SK-N-SH (cell line): ENCODE measurements around the gene ETFDH. TPM values are rescaled to one million over a fixed set of nuclear protein-coding genes. Genes with fewer than 3 reads are reported as not detected.

Experiments used
- CTCF ChIA-PET: fragments of 300-600, 350-600 bp; formaldehyde crosslinking; extraction: SDS; loops from one replicate; lab custom pipeline; 2021; lab: Yijun Ruan, JAX
- POLR2A ChIA-PET: fragments of 350-600 bp; sonication (Branson Sonifier 250); formaldehyde crosslinking; extraction: SDS; loops from one replicate; lab custom pipeline; 2020; ENCODE audit warnings: antibody characterized with exemption, inconsistent platforms; lab: Yijun Ruan, JAX
- DNase-seq: peaks from one replicate; pipeline ENCODE4 v3.0.0; 2012
- H2AFZ ChIP-seq: fragments of 200-600 bp; sonication (generic); 2 replicates; pipeline ENCODE4 v1.8.1; 2016; ENCODE audit warnings: antibody characterized with exemption, mild to moderate bottlenecking, low read depth
- H3F3A ChIP-seq: fragments of 200-600 bp; sonication (generic); replicated peaks from 2 replicates; pipeline ENCODE3; 2016; ENCODE audit warnings: antibody characterized with exemption, mild to moderate bottlenecking; ENCODE audit not compliant: insufficient read depth
- H3K27ac ChIP-seq, 2 experiments: fragments of 200-500 bp in 1 of 2; fragments of 200-600 bp in 1 of 2; sonication (Bioruptor generic) in 1 of 2; sonication (generic), shearing (Covaris generic) in 1 of 2; 2 replicates each; pipeline versions ENCODE4 v1.5.1 to v1.6.1; 2014 to 2016; ENCODE audit warnings: low read depth in 2 of 2, inconsistent platforms in 1 of 2, low read length in 1 of 2, mild to moderate bottlenecking in 1 of 2, mixed read lengths in 1 of 2
- H3K27me3 ChIP-seq: fragments of 200-600 bp; sonication (generic), shearing (Covaris generic); 2 replicates; pipeline ENCODE4 v1.6.1; 2016; ENCODE audit warnings: mixed run types; ENCODE audit not compliant: insufficient read depth
- H3K36me3 ChIP-seq, 2 experiments: fragments of 200-500 bp in 1 of 2; fragments of 200-600 bp in 1 of 2; sonication (Bioruptor generic) in 1 of 2; sonication (generic) in 1 of 2; replicated peaks in 1 of 2; 2 replicates each; pipeline versions ENCODE3 to v1.5.1; 2014 to 2016; ENCODE audit warnings: low read length in 1 of 2, mild to moderate bottlenecking in 1 of 2; ENCODE audit not compliant: insufficient read depth in 2 of 2, control insufficient read depth in 1 of 2
- H3K4me1 ChIP-seq, 2 experiments: fragments of 200-500 bp in 1 of 2; fragments of 200-600 bp in 1 of 2; sonication (Bioruptor generic) in 1 of 2; sonication (generic), shearing (Covaris generic) in 1 of 2; 2 replicates each; pipeline versions ENCODE4 v1.5.1 to v1.6.1; 2014 to 2016; ENCODE audit warnings: low read depth in 1 of 2, low read length in 1 of 2, mixed run types in 1 of 2; ENCODE audit not compliant: insufficient read depth in 2 of 2, control insufficient read depth in 1 of 2
- H3K4me2 ChIP-seq: fragments of 200-600 bp; sonication (generic), shearing (Covaris generic); 2 replicates; pipeline ENCODE4 v1.6.1; 2017; ENCODE audit warnings: mixed run types
- H3K4me3 ChIP-seq, 2 experiments: fragments of 200-500 bp in 1 of 2; fragments of 200-600 bp in 1 of 2; sonication (Bioruptor generic) in 1 of 2; sonication (generic), shearing (Covaris generic) in 1 of 2; 2 replicates each; pipeline versions ENCODE4 v1.5.1 to v1.8.1; 2014 to 2016; ENCODE audit warnings: low read depth in 2 of 2, inconsistent platforms in 1 of 2, low read length in 1 of 2, mild to moderate bottlenecking in 1 of 2, mixed read lengths in 1 of 2, moderate library complexity in 1 of 2
- H3K79me2 ChIP-seq: fragments of 200-600 bp; sonication (generic); 2 replicates; pipeline ENCODE4 v1.8.1; 2017; ENCODE audit warnings: mild to moderate bottlenecking; ENCODE audit not compliant: insufficient read depth
- H3K9ac ChIP-seq: fragments of 200-600 bp; sonication (generic); 2 replicates; pipeline ENCODE4 v1.6.1; 2017; ENCODE audit warnings: mixed run types
- H3K9me2 ChIP-seq: fragments of 200-600 bp; sonication (generic); 2 replicates; pipeline ENCODE4 v1.6.1; 2017; ENCODE audit warnings: mixed run types
- H3K9me3 ChIP-seq: fragments of 200-600 bp; sonication (generic); 2 replicates; pipeline ENCODE4 v1.6.1; 2017; ENCODE audit warnings: mixed run types, mild to moderate bottlenecking, moderate library complexity
- H4K20me1 ChIP-seq: fragments of 200-600 bp; sonication (generic); 2 replicates; pipeline ENCODE4 v1.6.1; 2017; ENCODE audit warnings: mild to moderate bottlenecking, mixed run types; ENCODE audit not compliant: insufficient read depth
- CHD2 ChIP-seq: fragments of 150-350 bp; IDR thresholded peaks from 2 replicates; pipeline ENCODE4 v1.6.1; 2018; ENCODE audit warnings: low read length; ENCODE audit not compliant: partially characterized antibody
- EZH2phosphoT487 ChIP-seq: fragments of 200-600 bp; sonication (generic); IDR thresholded peaks from 2 replicates; pipeline ENCODE4 v1.6.1; 2017; ENCODE audit warnings: low read depth, mixed run types, mild to moderate bottlenecking, antibody characterized with exemption, moderate library complexity, borderline replicate concordance
- GABPA ChIP-seq: IDR thresholded peaks from 2 replicates; pipeline ENCODE4 v1.4.0; 2012; ENCODE audit warnings: low read depth, mild to moderate bottlenecking
- JUND ChIP-seq: IDR thresholded peaks from 2 replicates; pipeline ENCODE4 v1.4.0; 2012
- MEF2A ChIP-seq: IDR thresholded peaks from 2 replicates; pipeline ENCODE4 v1.4.0; 2012; ENCODE audit warnings: low read depth, borderline replicate concordance
- NFIC ChIP-seq: IDR thresholded peaks from 2 replicates; pipeline ENCODE4 v1.4.0; 2012; ENCODE audit warnings: borderline replicate concordance
- NRF1 ChIP-seq: IDR thresholded peaks from 2 replicates; pipeline ENCODE4 v1.6.1; 2012; ENCODE audit warnings: low read depth, mild to moderate bottlenecking, low read length
- RCOR1 ChIP-seq: fragments of 150-350 bp; IDR thresholded peaks from 2 replicates; pipeline ENCODE4 v1.6.1; 2017; ENCODE audit warnings: antibody characterized with exemption, low read length
- RFX5 ChIP-seq: IDR thresholded peaks from 2 replicates; pipeline ENCODE4 v1.6.1; 2012; ENCODE audit warnings: mild to moderate bottlenecking, improper control_type of control experiment, low read length
- RXRA ChIP-seq: IDR thresholded peaks from 2 replicates; pipeline ENCODE4 v1.4.0; 2012; ENCODE audit warnings: low read depth, mild to moderate bottlenecking, borderline replicate concordance
- SIN3A ChIP-seq: IDR thresholded peaks from 2 replicates; pipeline ENCODE4 v1.6.1; 2012; ENCODE audit warnings: low read depth, mild to moderate bottlenecking, low read length, moderate library complexity, borderline replicate concordance
- TEAD4 ChIP-seq: IDR thresholded peaks from 2 replicates; pipeline ENCODE4 v1.4.0; 2012; ENCODE audit warnings: mild to moderate bottlenecking, borderline replicate concordance; ENCODE audit not compliant: insufficient read depth
- WGBS: methylation state at CpG from one replicate; pipeline ENCODE4 v1.1.6; 2017; ENCODE audit warnings: low lambda C conversion rate; 5-methylcytosine and 5-hydroxymethylcytosine counted together
- polyA plus RNA-seq, 3 experiments: library from polyadenylated mRNA; depleted of rRNA; stranded (reverse); fragments of >200 nt; gene quantifications; 2 replicates each; pipeline ENCODE4 v1.2.3, GENCODE V29; 2012
- TF ChIP-seq, protein P1 (sequence below): IDR thresholded peaks from 2 replicates; pipeline ENCODE4 v1.6.1; 2012; ENCODE audit warnings: mild to moderate bottlenecking, low read depth, low read length, moderate library complexity
- TF ChIP-seq, protein P2 (sequence below): IDR thresholded peaks from 2 replicates; pipeline ENCODE4 v1.4.0; 2012; ENCODE audit warnings: low read depth, borderline replicate concordance
- TF ChIP-seq, protein P3 (sequence below): fragments of 200-600 bp; sonication (generic); IDR thresholded peaks from 2 replicates; pipeline ENCODE4 v1.6.1; 2017; ENCODE audit warnings: antibody characterized with exemption, mild to moderate bottlenecking, moderate library complexity
- TF ChIP-seq, protein P4 (sequence below): fragments of 150-350 bp; IDR thresholded peaks from 2 replicates; pipeline ENCODE4 v1.6.1; 2016; ENCODE audit warnings: mild to moderate bottlenecking, low read depth, low read length
- TF ChIP-seq, protein P5 (sequence below): IDR thresholded peaks from 2 replicates; pipeline ENCODE4 v1.4.0; 2012; ENCODE audit warnings: low read depth, borderline replicate concordance
- TF ChIP-seq, protein P6 (sequence below): IDR thresholded peaks from 2 replicates; pipeline ENCODE4 v1.4.0; 2012; ENCODE audit warnings: low read depth

ETFDH gene
- polyA plus RNA-seq, 1 of the 3 experiments (the other 2 are of a cell fraction): 12.1 TPM

DNA sequence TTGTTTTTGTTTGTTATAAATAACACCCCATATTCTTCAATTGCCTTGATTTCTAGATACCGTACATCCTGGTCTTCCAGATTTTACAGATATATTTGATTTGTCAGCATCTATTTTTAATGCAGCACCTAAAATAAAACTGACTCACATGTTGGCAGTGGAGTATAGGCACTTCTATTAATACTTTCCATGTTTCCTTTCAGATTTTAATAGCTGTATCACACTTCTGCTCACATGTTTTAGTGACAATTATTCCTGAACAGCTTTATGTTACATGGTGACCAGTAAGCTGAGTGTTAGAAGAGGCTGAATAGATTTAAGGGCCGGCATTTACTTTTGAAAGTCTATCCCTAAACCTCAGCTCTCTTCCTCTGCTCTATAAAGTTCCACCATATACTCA is 46.6 kb upstream of the ETFDH start:
- H2AFZ ChIP-seq: no peak overlapping the region
- no peak overlapping the region for H3K4me2 ChIP-seq
- no peaks in the 10 kb centered on the region for H3K36me3 ChIP-seq
- ChIA-PET POLR2A (no interaction called here), CTCF (interaction anchor here (0.7 to 6.2 kb wide), 16 partner anchors 9 to 380 kb away, joined by 3 to 54 read pairs (median 4); no protein-coding TSS in a partner anchor)
- no peaks in the 10 kb centered on the region for H3F3A ChIP-seq
- H3K4me3 ChIP-seq: no peak overlapping the region
- H3K27me3 ChIP-seq: no peaks in the 10 kb centered on the region
- H3K79me2 ChIP-seq: no peaks in the 10 kb centered on the region
- H3K4me1 ChIP-seq: no peaks in the 10 kb centered on the region
- no peaks in the 10 kb centered on the region for H3K9me2 ChIP-seq
- WGBS: 43% methylated on average over 2 of the region's 2 CpGs
- TF ChIP-seq NRF1 (no peak), RFX5 (no peak)
- DNase-seq: no peak
- H3K9me3 ChIP-seq: no peaks in the 10 kb centered on the region
- no peaks in the 10 kb centered on the region for H4K20me1 ChIP-seq
- no peak overlapping the region for H3K9ac ChIP-seq
- H3K27ac ChIP-seq: no peak overlapping the region

DNA sequence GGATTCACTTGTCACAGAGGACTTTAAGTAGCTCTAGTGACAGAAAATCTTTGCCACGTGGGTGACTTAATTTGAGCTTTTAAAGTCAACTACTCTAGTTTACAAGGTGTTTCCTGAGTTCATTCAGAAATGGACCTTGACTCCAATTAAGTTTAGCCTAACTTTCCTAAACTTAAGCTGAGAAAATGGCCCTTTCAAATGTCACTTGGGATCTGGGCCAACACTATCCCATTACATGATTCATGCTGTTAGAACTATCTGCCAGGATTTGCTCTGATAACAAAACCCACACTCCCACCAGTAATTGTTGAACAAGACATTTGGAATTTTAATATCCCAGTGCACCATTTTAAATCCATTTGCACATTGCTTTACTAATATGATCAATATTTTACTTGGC is 41.2 kb upstream of the ETFDH start:
- no peak overlapping the region for H3K4me3 ChIP-seq
- H3K9me3 ChIP-seq: no peaks in the 10 kb centered on the region
- no peak for DNase-seq
- no peaks in the 10 kb centered on the region for H4K20me1 ChIP-seq
- WGBS: 40% methylated on average over 1 of the region's 1 CpG
- no peak overlapping the region for H2AFZ ChIP-seq
- H3K27ac ChIP-seq: no peak overlapping the region
- peak overlapping the region; percentile 21; the same call in 1 of the 2 replicates for H3K4me2 ChIP-seq
- ChIA-PET POLR2A (no interaction called here), CTCF (interaction anchor here (1.5 kb wide), 1 partner anchor 371 kb away, joined by 6 read pairs; no protein-coding TSS in a partner anchor)
- no peaks in the 10 kb centered on the region for H3K9me2 ChIP-seq
- no peaks in the 10 kb centered on the region for H3F3A ChIP-seq
- no peaks in the 10 kb centered on the region for H3K27me3 ChIP-seq
- H3K9ac ChIP-seq: no peak overlapping the region
- H3K79me2 ChIP-seq: no peaks in the 10 kb centered on the region
- no peaks in the 10 kb centered on the region for H3K4me1 ChIP-seq
- no peaks in the 10 kb centered on the region for H3K36me3 ChIP-seq
- TF ChIP-seq, protein P1, sequence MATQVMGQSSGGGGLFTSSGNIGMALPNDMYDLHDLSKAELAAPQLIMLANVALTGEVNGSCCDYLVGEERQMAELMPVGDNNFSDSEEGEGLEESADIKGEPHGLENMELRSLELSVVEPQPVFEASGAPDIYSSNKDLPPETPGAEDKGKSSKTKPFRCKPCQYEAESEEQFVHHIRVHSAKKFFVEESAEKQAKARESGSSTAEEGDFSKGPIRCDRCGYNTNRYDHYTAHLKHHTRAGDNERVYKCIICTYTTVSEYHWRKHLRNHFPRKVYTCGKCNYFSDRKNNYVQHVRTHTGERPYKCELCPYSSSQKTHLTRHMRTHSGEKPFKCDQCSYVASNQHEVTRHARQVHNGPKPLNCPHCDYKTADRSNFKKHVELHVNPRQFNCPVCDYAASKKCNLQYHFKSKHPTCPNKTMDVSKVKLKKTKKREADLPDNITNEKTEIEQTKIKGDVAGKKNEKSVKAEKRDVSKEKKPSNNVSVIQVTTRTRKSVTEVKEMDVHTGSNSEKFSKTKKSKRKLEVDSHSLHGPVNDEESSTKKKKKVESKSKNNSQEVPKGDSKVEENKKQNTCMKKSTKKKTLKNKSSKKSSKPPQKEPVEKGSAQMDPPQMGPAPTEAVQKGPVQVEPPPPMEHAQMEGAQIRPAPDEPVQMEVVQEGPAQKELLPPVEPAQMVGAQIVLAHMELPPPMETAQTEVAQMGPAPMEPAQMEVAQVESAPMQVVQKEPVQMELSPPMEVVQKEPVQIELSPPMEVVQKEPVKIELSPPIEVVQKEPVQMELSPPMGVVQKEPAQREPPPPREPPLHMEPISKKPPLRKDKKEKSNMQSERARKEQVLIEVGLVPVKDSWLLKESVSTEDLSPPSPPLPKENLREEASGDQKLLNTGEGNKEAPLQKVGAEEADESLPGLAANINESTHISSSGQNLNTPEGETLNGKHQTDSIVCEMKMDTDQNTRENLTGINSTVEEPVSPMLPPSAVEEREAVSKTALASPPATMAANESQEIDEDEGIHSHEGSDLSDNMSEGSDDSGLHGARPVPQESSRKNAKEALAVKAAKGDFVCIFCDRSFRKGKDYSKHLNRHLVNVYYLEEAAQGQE: no peak
- TF ChIP-seq, protein P2, sequence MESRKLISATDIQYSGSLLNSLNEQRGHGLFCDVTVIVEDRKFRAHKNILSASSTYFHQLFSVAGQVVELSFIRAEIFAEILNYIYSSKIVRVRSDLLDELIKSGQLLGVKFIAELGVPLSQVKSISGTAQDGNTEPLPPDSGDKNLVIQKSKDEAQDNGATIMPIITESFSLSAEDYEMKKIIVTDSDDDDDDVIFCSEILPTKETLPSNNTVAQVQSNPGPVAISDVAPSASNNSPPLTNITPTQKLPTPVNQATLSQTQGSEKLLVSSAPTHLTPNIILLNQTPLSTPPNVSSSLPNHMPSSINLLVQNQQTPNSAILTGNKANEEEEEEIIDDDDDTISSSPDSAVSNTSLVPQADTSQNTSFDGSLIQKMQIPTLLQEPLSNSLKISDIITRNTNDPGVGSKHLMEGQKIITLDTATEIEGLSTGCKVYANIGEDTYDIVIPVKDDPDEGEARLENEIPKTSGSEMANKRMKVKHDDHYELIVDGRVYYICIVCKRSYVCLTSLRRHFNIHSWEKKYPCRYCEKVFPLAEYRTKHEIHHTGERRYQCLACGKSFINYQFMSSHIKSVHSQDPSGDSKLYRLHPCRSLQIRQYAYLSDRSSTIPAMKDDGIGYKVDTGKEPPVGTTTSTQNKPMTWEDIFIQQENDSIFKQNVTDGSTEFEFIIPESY: no peak
- TF ChIP-seq GABPA (no peak), MEF2A (no peak), EZH2phosphoT487 (no peak), TEAD4 (0 out of 2 replicates have a peak, but pooled peaks have one; percentile 15), RXRA (no peak), CHD2 (no peak), RCOR1 (no peak), JUND (no peak), SIN3A (no peak), NFIC (peak; percentile 33; the same call in 1 of the 2 replicates)
- TF ChIP-seq, protein P3, sequence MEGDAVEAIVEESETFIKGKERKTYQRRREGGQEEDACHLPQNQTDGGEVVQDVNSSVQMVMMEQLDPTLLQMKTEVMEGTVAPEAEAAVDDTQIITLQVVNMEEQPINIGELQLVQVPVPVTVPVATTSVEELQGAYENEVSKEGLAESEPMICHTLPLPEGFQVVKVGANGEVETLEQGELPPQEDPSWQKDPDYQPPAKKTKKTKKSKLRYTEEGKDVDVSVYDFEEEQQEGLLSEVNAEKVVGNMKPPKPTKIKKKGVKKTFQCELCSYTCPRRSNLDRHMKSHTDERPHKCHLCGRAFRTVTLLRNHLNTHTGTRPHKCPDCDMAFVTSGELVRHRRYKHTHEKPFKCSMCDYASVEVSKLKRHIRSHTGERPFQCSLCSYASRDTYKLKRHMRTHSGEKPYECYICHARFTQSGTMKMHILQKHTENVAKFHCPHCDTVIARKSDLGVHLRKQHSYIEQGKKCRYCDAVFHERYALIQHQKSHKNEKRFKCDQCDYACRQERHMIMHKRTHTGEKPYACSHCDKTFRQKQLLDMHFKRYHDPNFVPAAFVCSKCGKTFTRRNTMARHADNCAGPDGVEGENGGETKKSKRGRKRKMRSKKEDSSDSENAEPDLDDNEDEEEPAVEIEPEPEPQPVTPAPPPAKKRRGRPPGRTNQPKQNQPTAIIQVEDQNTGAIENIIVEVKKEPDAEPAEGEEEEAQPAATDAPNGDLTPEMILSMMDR: no peak
- TF ChIP-seq, protein P4, sequence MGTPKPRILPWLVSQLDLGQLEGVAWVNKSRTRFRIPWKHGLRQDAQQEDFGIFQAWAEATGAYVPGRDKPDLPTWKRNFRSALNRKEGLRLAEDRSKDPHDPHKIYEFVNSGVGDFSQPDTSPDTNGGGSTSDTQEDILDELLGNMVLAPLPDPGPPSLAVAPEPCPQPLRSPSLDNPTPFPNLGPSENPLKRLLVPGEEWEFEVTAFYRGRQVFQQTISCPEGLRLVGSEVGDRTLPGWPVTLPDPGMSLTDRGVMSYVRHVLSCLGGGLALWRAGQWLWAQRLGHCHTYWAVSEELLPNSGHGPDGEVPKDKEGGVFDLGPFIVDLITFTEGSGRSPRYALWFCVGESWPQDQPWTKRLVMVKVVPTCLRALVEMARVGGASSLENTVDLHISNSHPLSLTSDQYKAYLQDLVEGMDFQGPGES: no peak
- TF ChIP-seq, protein P5, sequence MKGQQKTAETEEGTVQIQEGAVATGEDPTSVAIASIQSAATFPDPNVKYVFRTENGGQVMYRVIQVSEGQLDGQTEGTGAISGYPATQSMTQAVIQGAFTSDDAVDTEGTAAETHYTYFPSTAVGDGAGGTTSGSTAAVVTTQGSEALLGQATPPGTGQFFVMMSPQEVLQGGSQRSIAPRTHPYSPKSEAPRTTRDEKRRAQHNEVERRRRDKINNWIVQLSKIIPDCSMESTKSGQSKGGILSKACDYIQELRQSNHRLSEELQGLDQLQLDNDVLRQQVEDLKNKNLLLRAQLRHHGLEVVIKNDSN: no peak
- TF ChIP-seq, protein P6, sequence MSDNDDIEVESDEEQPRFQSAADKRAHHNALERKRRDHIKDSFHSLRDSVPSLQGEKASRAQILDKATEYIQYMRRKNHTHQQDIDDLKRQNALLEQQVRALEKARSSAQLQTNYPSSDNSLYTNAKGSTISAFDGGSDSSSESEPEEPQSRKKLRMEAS: no peak
